IPS-NIHi7 (cell line): ENCODE data around the gene FNBP1.

ENCODE experiments used
- DNase-seq: peaks from one replicate; pipeline ENCODE4 v3.0.0; 2012; ENCODE audit warnings: mixed read lengths; ENCODE audit errors: extremely low spot score

FNBP1 gene

DNA sequence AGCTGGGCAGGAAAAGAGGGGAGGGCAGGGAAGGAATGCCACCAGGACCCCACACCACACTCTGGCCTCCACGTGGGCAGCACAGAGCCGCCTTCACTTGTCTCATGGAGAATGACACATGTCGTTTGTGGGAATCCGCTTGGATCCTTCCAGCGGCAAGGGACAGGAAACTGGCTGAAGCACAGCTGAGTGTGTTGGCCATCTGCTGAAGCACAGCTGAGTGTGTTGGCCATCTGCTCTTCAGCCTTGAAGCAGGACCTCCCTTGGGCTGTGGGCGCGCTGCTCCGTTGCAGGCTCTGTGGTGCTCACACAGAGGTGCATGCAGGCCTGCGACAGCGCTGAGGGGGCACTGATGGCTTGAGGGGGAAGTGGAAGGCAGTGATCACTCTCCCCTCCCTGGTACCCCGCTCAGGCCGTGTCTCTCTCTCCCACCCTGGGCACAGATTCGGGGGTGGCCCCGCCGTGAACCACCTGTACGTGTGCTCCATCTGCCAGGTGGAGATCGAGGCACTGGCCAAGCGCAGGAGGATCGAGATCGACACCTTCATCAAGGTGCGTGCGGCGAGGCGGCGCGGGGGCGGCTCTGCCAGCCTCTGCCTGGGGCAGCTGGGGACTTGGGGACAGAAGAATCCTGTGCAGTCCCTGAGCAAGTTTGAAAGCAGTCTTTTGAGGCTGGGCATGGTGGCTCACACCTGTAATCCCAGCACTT, 167.1 kb downstream of the FNBP1 start:
- no peak for DNase-seq

GRCh38 chr9:129875181-129875611, 167.8 kb downstream of the FNBP1 start:
- no peak for DNase-seq

DNA sequence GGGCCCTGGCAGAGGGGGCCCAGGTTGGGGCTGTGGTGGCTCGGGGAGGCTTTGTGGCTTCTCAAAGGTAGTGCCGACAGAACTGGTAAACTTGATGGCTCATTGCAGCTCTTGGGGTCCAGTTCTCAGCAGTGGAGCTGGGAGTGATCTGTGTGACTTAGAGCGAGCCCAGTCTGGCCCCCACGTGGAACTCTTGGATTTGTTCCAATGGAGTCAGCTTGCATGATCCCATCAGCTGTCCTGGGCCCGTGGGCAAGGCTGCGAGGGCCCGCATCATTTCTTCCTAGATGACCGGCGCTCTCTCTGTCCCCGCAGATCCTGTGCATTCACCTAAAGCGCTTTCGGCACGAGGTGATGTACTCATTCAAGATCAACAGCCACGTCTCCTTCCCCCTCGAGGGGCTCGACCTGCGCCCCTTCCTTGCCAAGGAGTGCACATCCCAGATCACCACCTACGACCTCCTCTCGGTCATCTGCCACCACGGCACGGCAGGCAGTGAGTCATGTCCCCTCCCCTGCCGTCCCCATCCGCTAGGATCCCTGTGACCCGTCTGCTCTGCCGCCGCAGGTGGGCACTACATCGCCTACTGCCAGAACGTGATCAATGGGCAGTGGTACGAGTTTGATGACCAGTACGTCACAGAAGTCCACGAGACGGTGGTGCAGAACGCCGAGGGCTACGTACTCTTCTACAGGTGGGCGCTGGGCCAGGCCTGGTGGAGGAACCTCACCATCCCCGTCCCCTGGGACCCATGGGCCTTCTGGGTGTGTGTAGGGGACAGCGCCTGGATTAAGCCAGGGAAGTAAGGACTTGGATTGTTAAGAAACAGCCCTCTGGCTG, 168.5 kb downstream of the FNBP1 start:
- no peak for DNase-seq

DNA sequence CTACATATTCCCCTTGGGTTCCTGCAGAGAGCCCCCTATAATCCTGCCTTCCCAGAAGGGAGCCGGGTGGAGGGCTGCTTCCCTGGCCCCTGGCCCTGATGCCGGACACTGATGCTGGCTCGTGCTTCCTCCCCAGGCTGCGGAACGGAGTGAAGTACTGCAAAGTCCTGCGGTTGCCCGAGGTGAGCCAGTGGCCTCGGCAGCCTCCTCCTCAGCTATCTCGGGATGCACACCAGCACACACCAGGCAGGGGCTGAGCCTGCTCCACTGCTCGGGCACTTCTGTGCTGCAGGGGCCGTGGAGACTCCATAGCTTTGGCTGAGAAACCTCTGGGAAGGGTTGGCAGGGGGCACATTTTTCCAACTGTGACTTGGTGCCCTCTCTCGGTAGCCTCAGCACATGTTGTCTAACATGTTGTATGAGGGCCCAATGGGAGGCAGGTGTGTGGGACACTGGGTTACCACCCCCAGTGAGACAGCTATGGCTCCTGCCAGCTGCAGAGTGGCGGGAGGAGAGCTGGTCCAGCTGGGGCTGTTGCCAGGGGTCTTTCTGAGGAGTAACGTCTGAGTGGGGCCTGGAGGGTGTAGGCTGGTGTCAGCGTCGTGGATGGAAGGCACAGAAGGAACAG, 169.3 kb downstream of the FNBP1 start:
- DNase-seq, result no peak

DNA sequence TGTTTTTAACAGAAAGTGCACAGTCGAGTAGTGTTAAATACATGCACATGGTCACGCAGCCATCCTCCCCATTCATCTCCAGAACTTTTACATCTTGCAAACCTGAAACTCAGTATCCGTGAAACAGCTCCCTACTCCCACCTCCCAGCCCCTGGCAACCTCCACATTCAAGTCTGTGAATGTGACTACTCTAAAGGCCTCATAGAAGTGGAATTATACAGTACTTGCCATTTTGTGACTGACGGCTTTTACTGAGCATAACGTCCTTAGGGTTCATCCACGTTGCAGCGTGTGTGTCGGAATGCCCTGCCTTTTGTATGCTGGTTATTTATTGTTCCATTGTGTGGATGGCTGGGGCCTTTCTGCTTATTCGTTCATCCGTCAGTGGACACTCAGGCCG, 171.9 kb downstream of the FNBP1 start:
- DNase-seq, result no peak

DNA sequence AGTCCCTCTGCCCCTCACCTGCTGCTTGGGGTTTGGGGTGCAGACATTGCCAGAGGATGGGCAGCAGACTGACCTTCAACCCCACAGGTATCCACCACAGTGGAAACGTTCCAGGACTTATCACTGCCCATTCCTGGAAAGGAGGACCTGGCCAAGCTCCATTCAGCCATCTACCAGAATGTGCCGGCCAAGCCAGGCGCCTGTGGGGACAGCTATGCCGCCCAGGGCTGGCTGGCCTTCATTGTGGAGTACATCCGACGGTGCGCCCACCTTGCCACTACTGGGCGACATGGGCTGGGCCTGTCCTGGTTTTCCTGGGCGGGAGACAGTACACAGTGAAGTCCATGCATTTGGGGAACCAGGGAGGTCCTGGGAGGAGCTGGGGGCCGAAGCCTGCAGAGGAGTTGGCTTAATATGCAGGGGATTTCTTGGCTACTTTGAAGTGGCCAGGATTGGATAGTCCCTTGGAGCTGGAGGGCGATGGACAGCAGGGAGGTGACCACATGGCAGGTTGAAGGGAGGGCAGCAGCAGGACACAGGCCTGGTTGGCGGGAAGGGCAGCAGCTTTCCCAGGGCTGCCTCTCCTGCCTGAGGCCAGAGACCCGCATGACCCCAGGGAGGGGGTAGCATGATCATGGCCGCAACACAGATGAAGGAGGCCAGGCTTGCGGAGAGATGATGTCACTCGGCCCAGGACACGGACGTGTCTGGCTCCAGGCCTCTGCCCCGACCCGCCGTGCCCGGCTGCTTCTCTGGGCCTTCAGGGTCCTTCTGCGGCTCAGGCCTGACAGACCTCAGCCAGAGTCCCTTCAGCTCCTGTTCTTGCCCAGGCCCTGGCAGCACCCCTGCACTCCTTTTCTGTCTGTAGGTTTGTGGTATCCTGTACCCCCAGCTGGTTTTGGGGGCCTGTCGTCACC, 173.1 kb downstream of the FNBP1 start:
- no peak for DNase-seq

DNA sequence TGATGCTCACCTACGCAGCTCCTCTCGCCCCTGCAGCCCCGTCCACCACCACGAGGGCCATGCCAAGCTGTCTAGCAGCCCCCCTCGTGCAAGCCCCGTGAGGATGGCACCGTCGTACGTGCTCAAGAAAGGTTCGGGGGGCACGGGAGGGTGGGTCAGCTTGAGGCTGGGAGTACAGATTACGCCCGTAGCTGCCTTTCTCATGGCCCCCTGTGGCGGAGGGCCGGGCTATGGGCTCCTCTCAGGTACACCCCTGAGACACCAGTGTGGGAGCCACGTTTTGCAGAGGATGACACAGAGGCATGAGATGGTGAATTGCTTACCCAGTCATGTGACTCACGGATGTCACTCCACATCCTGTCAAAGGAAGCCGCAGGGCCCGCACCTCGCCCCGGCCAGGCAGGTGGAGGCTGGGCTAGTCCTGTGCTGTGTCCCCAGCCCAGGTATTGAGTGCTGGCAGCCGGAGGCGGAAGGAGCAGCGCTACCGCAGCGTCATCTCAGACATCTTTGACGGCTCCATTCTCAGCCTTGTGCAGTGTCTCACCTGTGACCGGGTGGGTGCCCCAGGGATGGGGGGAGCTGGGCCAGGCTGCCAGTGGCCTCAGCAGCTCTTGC, 174.0 kb downstream of the FNBP1 start:
- DNase-seq, result no peak

DNA sequence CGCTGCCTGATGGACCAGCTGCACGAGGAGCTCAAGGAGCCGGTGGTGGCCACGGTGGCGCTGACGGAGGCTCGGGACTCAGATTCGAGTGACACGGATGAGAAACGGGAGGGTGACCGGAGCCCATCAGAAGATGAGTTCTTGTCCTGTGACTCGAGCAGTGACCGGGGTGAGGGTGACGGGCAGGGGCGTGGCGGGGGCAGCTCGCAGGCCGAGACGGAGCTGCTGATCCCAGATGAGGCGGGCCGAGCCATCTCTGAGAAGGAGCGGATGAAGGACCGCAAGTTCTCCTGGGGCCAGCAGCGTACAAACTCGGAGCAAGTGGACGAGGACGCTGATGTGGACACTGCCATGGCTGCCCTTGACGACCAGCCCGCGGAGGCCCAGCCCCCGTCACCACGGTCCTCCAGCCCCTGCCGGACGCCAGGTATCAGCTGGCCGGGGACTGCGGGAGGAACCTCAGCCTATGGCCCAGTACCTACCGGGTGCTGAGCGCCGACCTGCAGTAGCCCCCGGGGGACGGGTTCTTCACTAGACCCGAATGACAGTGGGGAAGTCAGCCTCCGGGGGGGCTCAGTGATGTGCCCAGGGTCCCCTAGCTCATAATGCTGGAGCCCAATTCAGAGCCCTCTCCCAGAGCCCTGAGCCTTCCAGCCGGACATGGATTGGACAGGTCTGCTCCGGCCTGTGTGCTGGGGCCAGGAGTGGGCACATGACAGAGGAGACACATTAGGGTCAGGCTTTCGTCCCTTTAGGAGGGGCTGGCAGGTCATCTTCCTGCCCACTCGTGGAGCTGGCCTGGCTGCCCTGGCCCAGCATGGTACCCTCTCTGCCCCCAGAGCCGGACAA, 174.7 kb downstream of the FNBP1 start:
- no peak for DNase-seq

DNA sequence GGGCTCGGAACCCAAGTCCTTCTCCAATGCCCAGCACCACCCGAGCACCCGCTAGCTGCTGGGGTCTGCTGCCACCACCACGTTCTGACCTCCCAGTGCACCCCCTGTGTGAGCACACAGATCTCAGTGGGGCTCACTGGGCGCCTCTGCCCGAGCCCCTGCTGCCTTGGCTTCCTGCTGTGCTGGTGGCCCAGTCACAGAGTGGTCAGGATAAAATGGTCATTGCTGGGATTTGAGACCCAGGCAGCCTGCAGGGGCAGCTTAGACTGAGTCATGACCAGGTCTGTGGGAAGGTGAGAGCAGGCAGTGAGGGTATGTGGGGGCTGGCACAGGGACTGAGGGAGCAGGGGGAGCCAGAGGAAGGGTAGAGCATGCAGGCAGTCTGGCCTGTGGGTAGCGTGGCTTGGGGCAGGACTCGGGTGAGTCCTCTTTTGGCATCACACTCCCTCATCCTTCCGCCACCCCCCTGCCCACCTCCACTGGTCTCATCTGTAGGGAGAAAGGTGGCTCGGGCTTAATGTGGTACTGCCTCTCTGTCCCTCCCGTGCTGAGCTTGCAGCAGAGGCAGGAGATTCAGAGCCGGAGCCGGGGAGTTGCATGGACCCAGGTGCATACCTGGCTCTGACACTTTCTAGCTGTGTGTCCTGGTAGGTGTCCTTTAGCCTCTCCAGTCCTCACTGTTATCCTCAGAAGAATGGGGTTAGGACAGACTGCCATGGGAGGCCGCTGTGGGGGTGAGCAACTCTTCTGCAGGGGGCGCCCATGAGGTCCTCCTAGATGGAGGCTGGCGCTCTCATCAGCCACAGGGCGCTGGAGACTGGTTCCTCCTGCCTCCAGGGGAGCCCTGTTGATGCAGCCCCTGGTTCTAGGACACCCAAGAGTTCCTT, 175.6 kb downstream of the FNBP1 start:
- DNase-seq, result peak; percentile 53

GRCh38 chr9:129866394-129867135, 176.4 kb downstream of the FNBP1 start:
- DNase-seq, result no peak

GRCh38 chr9:129865668-129866320, 177.2 kb downstream of the FNBP1 start:
- no peak for DNase-seq

GRCh38 chr9:129864991-129865647, 177.9 kb downstream of the FNBP1 start:
- DNase-seq, result no peak

DNA sequence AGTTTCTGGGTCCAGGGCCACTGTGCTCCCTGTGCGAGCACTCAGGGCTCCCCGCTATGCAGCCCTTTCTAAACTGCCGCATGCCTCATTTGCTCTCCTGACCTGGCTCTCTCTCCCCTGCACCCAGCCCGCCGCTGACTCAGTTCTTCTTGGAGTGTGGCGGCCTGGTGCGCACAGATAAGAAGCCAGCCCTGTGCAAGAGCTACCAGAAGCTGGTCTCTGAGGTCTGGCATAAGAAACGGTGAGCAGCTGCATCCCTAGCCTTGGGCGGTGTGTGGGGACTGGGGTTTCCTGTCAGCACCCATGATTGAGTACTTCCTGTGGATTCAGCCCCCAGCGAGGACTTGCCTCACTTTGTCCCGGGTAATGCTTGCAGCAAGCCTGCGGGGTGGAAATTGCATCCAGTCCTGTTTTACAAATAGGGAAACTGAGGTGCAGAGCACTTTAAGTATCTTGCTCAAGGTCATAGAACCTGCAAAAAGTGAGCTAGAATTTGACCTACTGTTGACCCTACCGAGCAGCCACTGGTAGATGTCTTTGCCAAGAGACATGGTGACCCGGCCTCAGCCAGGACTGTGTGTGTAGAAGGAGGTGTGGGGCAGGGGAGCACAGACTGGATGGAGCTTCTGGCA, 179.8 kb downstream of the FNBP1 start:
- no peak for DNase-seq

- no peak for DNase-seq
Measured at GRCh38 chr9:129861447-129861827, 181.6 kb downstream of the FNBP1 start.

DNA sequence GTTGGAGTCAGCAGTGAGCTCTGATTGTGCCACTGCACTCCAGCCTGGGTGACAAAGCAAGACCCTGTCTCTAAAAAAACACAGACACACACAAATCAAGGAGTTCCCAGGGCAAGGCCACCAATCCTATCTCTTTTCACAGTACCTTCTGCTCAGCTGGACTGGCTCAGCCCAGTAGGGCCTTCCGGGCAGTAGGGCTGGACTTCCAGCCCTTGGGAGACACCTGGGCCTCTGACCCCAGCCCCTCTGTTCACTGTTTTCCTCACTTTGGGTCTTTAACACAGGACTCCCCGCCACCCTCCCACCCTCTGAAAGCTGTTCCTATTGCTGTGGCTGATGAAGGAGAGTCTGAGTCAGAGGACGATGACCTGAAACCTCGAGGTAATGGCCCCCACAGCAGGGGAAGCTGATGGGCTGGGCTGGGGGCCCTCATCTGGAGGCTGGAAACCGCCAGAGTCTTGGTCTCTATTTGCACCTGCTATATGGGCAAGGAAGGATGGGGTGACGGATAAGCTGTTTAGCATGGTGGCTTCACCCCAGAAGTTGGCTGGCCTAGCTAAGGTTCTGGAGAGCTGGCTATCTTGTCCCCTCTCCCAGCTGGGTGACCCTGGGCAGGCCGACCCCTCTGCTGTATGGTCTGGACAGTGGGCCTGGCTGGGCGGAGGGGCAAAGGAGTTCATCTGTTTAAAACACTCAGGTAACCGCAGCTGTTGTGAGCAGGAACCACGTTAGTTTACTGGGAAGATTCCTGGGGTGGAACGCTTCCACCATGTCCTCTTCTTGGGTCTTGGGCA, 182.1 kb downstream of the FNBP1 start:
- no peak for DNase-seq
